Subcutaneous adipose tissue (tissue), 4 donors: ENCODE results near the gene UAP1. TPM values are rescaled to one million over a fixed set of nuclear protein-coding genes. Genes with fewer than 3 reads are reported as not detected.

Experiments
- CTCF ChIP-seq: fragments of 450-650 bp; IDR thresholded peaks from one replicate; pipeline ENCODE4 v1.5.1; 2016; ENCODE audit warnings: low read depth, mild to moderate bottlenecking, control low read depth, antibody characterized with exemption, moderate library complexity
- total RNA-seq, 4 donors: library from RNA; depleted of rRNA; stranded (reverse); fragments of >200 nt; gene quantifications; one replicate each; pipeline ENCODE4 v1.1.0, GENCODE V29; 2016

UAP1 gene
- total RNA-seq, 4 donors from 2014 or later = 93.8 to 427 (median 206) TPM

- no peak for TF ChIP-seq CTCF
Observed at GRCh38 chr1:162599451-162599850, 37.9 kb downstream of the UAP1 start.

- no peak for TF ChIP-seq CTCF
Observed at GRCh38 chr1:162605225-162605927, 43.9 kb downstream of the UAP1 start.

GRCh38 chr1:162609306-162609705, 47.8 kb downstream of the UAP1 start:
- TF ChIP-seq CTCF = no peak

- no peak for TF ChIP-seq CTCF
Observed at GRCh38 chr1:162612606-162613400, 51.3 kb downstream of the UAP1 start.

- no peak for TF ChIP-seq CTCF
Observed at GRCh38 chr1:162616848-162617247, 55.3 kb downstream of the UAP1 start.

GRCh38 chr1:162617513-162617912, 56.0 kb downstream of the UAP1 start:
- no peak for TF ChIP-seq CTCF

- no peak for TF ChIP-seq CTCF
Observed at GRCh38 chr1:162619076-162619475, 57.6 kb downstream of the UAP1 start.
